RWPE2 (cell line): Measurements from ENCODE around the gene FERMT3.

Experiments
- ATAC-seq: fragments of 200-7000 bp; cut with Tn5 transposase; 3 replicates; pipeline ENCODE4 v1.9.1; 2021; ENCODE audit warnings: low read depth
- DNase-seq: peaks from one replicate; pipeline ENCODE4 v3.0.0-alpha.2; 2020; ENCODE audit warnings: low spot score
- H3K27ac ChIP-seq: fragments of 450-650 bp; 2 replicates; pipeline ENCODE4 v1.5.1; 2017; ENCODE audit warnings: mild to moderate bottlenecking; ENCODE audit not compliant: poor library complexity, severe bottlenecking
- H3K27me3 ChIP-seq: fragments of 250-450 bp; sonication (Bioruptor Pico); 2 replicates; pipeline ENCODE4 v1.5.1; 2021; ENCODE audit warnings: mild to moderate bottlenecking, moderate library complexity; ENCODE audit not compliant: insufficient read depth, poor library complexity, severe bottlenecking
- H3K36me3 ChIP-seq: fragments of 250-450 bp; sonication (Bioruptor Pico); 2 replicates; pipeline ENCODE4 v1.5.1; 2020; ENCODE audit warnings: low read depth, mild to moderate bottlenecking, moderate library complexity
- H3K4me1 ChIP-seq: fragments of 250-450 bp; sonication (Bioruptor Pico); 2 replicates; pipeline ENCODE4 v1.5.1; 2021; ENCODE audit warnings: mild to moderate bottlenecking, moderate library complexity; ENCODE audit not compliant: insufficient read depth, poor library complexity, severe bottlenecking
- H3K4me3 ChIP-seq: fragments of 250-450 bp; sonication (Bioruptor Pico); 2 replicates; pipeline ENCODE4 v1.5.1; 2021; ENCODE audit warnings: mild to moderate bottlenecking, moderate library complexity; ENCODE audit not compliant: severe bottlenecking
- H3K9me3 ChIP-seq: fragments of 250-450 bp; sonication (Bioruptor Pico); 2 replicates; pipeline ENCODE4 v1.5.1; 2021; ENCODE audit warnings: mild to moderate bottlenecking, moderate library complexity; ENCODE audit not compliant: severe bottlenecking
- CTCF ChIP-seq: fragments of 450-650 bp; IDR thresholded peaks from one replicate; pipeline ENCODE4 v1.5.1; 2017; ENCODE audit warnings: mild to moderate bottlenecking, moderate library complexity; ENCODE audit not compliant: poor library complexity, severe bottlenecking

FERMT3 gene

GRCh38 chr11:64223001-64223651, 16.6 kb downstream of the FERMT3 start:
- H3K27me3 ChIP-seq: no peaks in the 10 kb centered on the region
- DNase-seq (no peak), ATAC-seq (no peak)
- no peaks in the 10 kb centered on the region for H3K36me3 ChIP-seq
- H3K4me1 ChIP-seq: peaks cover 8% of the 10 kb centered on the region
- H3K4me3 ChIP-seq: no peak overlapping the region
- TF ChIP-seq CTCF: no peak
- peak overlapping the region; percentile 38 for H3K27ac ChIP-seq
- no peaks in the 10 kb centered on the region for H3K9me3 ChIP-seq

GRCh38 chr11:64224151-64224890, 17.8 kb downstream of the FERMT3 start:
- Histone ChIP-seq H3K4me3 (no peak overlapping the region), H3K4me1 (peaks cover 8% of the 10 kb centered on the region), H3K27me3 (no peaks in the 10 kb centered on the region), H3K36me3 (no peaks in the 10 kb centered on the region), H3K9me3 (no peaks in the 10 kb centered on the region), H3K27ac (peak overlapping the region; percentile 38)
- DNase-seq (peak; percentile 75), ATAC-seq (peak; percentile 53)
- no peak for TF ChIP-seq CTCF

- TF ChIP-seq CTCF: no peak
- H3K4me3 ChIP-seq: peak overlapping the region; percentile 53
- peaks cover 8% of the 10 kb centered on the region for H3K4me1 ChIP-seq
- ATAC-seq (no peak), DNase-seq (no peak)
- H3K27me3 ChIP-seq: no peaks in the 10 kb centered on the region
- no peaks in the 10 kb centered on the region for H3K9me3 ChIP-seq
- peak overlapping the region; percentile 68 for H3K27ac ChIP-seq
- no peaks in the 10 kb centered on the region for H3K36me3 ChIP-seq
Observed at GRCh38 chr11:64224891-64225607, 18.5 kb downstream of the FERMT3 start.

DNA sequence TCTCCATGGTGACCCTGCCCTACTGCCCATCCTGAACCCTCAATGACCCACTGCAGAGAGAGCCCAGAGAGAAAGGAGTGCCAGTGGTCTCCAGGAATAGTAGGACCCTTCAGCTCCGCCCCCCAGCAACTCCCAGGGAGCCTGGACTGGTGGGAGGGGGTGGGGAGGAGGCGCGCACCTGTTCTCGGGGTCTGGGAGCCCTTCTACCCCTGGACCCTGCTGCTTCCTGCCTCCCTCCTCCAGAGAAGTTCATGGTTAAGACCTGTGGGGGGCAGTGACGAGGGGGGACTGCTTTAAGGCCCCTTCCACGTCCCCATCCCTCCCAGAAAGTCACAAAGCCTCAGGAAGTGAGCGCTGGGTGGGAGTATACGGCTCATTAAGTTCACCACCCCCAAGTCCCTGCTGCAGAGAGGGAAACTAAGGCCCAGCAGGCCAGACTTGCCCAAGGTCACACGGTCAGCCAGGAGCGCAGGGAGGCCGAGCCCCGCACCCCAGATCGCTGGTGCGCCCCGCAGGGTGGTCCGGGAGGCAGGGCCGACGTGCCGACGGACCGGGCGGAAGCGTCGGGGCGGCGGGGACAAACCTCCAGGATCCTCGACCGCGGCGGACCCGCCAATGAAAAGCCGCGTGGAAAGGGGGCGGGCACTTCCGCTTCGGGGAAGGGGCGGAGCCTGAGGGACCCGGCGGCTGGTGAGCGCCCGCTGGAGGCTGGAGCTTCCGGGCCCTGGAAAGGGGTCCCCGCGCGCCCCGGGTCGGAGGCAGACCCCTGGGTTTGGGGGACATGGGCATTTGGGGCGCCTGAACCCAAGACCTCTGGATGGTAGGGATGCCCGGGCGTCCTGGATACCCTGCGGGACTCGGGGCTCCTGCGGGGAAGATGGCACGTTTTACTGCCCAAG, 19.3 kb downstream of the FERMT3 start, which contains the start of the genes NUDT22 and TRPT1:
Gene NUDT22, plus strand, starts transcription at position 667 of the 899 bp plus-strand sequence. CDS start 379 bp downstream, outside the sequence.
Gene TRPT1, minus strand, starts transcription at position 579 of the 899 bp plus-strand sequence. Its CDS starts 326 bp downstream, at position 253.
- no peaks in the 10 kb centered on the region for H3K36me3 ChIP-seq
- H3K27ac ChIP-seq: peak within 1 kb of the TSS; percentile 68
- peak within 1 kb of the TSS; percentile 53 for H3K4me3 ChIP-seq
- peak; percentile 43 for TF ChIP-seq CTCF
- H3K4me1 ChIP-seq: peaks cover 8% of the 10 kb centered on the region
- ATAC-seq (peak; percentile 60), DNase-seq (peak; percentile 77)
- no peaks in the 10 kb centered on the region for H3K27me3 ChIP-seq
- H3K9me3 ChIP-seq: no peaks in the 10 kb centered on the region
